Measurements from ENCODE around the gene AK8. TPM values are rescaled to one million over a fixed set of nuclear protein-coding genes. Genes with fewer than 3 reads are reported as not detected.

Gene AK8
- total RNA-seq, 1 donor from 2014 or later = 0.93 TPM

DNA sequence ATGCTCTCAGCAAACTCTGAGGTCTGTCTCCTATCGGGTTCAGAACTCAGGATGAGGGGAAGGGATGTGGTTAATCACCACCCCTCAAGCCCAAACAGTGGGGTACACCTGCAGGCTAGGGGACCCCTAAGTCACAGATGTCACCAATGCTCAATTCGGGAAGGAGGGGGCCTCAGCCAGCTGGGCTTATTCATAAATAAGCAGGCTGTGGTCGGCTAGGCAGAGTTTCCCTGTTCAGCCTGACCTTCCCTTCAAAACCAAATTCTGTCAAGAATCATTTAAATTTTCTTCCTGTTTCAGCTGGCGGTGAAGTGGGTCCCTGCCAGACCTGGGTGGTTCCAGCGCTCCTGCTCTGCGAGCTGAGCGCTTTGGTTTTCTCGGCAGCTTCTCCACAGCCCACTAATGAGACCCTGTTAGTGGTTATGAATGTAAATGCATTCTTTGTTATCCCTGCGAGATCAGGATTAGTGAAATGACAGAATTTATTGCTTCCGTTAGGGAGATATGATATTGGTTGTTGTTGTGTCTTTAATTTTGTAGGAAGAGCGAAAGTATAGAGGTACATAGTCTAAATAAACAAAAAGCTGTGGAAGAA is 68.3 kb downstream of the AK8 start:
- Mint-ChIP-seq H3K27me3 (peaks cover 20% of the 10 kb centered on the region), H3K9me3 (no peaks in the 10 kb centered on the region), H3K4me1 (peaks cover 22% of the 10 kb centered on the region), H3K36me3 (ENCODE audit: low read depth) (no peaks in the 10 kb centered on the region), H3K27ac (no peak overlapping the region), H3K4me3 (no peak overlapping the region)
- intact Hi-C loops (cut with micrococcal nuclease) = no loop called here
- POLR2A ChIA-PET = interaction anchor here (0.5 kb wide), 1 partner anchor 39 kb away, joined by 3 read pairs; no protein-coding TSS in a partner anchor
- ATAC-seq (ENCODE audit: low read depth) (no peak), DNase-seq (no peak)
- TF ChIP-seq, protein P1, sequence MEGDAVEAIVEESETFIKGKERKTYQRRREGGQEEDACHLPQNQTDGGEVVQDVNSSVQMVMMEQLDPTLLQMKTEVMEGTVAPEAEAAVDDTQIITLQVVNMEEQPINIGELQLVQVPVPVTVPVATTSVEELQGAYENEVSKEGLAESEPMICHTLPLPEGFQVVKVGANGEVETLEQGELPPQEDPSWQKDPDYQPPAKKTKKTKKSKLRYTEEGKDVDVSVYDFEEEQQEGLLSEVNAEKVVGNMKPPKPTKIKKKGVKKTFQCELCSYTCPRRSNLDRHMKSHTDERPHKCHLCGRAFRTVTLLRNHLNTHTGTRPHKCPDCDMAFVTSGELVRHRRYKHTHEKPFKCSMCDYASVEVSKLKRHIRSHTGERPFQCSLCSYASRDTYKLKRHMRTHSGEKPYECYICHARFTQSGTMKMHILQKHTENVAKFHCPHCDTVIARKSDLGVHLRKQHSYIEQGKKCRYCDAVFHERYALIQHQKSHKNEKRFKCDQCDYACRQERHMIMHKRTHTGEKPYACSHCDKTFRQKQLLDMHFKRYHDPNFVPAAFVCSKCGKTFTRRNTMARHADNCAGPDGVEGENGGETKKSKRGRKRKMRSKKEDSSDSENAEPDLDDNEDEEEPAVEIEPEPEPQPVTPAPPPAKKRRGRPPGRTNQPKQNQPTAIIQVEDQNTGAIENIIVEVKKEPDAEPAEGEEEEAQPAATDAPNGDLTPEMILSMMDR (IDR thresholded peaks at IDR 0.05) = no peak
- CTCF ChIA-PET = interaction anchor here (0.7 kb wide), 1 partner anchor 158 kb away, joined by 3 read pairs; no protein-coding TSS in a partner anchor

DNA sequence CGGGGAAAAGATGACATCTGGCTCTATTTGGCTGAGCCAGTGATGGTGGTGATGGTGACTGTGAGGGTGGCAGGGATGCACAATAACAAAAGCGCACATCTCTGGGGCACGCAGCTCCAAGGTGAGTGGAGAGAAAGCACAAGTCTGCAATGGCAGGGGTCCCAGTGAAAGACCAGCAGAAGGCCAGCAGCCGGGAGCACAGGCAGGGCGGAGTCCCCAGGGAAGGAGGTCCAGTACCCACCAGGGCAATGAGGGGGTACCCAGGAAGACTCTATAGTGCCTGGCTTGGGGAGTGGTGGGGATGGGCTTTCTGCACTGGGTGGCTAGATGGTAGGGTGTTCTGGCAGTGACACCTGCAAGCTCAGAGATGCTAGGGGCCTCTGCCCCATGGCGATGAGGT is 69.4 kb downstream of the AK8 start:
- CTCF ChIA-PET = no interaction called here
- TF ChIP-seq, protein P1 (IDR thresholded peaks at IDR 0.05) = no peak
- Mint-ChIP-seq H3K4me3 (no peak overlapping the region), H3K27ac (no peak overlapping the region), H3K4me1 (peaks cover 28% of the 10 kb centered on the region), H3K36me3 (ENCODE audit: low read depth) (no peaks in the 10 kb centered on the region), H3K9me3 (no peaks in the 10 kb centered on the region), H3K27me3 (peaks cover 19% of the 10 kb centered on the region)
- no peak for ATAC-seq (ENCODE audit: low read depth)
- no peak for DNase-seq
- POLR2A ChIA-PET = no interaction called here
- intact Hi-C loops (cut with micrococcal nuclease) = no loop called here

DNA sequence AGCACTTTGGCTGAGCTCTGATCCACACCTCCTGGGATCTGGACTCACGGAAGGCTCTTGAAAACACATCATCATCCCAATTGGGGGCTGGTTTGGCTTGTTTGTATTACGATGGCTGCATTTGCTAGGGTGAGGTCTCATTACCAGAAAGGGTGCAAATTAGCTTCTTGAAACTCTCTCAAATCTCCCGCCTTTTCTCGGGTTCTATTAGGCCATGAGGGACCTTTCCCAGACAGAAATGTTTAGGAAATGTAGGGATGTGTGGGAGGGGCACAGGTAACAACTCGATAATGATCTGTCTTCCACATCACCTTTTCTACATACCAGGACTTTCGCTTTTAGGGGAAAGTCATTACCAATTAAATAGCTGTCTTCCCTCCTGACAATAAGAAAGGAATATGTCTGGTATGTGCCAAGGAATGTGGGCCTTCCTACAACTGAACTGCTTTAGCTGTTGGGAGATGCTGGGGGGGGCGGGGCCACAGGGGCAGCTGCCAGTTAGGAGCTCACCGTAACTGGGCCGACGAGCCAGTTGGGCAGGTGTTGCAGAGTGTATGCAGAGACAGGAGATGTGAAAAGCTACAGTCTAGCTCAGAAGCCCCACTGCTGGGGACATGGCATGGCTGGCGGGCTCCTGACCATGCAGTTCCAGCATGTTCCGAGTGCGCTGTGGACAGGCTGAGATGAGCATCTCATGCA is 71.2 kb downstream of the AK8 start:
- ATAC-seq (ENCODE audit: low read depth) (no peak), DNase-seq (no peak)
- Mint-ChIP-seq H3K27ac (no peak overlapping the region), H3K9me3 (no peaks in the 10 kb centered on the region), H3K4me3 (no peak overlapping the region), H3K27me3 (peaks cover 20% of the 10 kb centered on the region), H3K4me1 (peaks cover 28% of the 10 kb centered on the region), H3K36me3 (ENCODE audit: low read depth) (no peaks in the 10 kb centered on the region)
- intact Hi-C loops (cut with micrococcal nuclease) = no loop called here
- TF ChIP-seq, protein P1 (IDR thresholded peaks at IDR 0.05) = no peak
- ChIA-PET CTCF (interaction anchor here (1.9 kb wide), 1 partner anchor 95 kb away, joined by 5 read pairs; no protein-coding TSS in a partner anchor), POLR2A (interaction anchor here (0.6 kb wide), 1 partner anchor 1217 kb away, joined by 5 read pairs; no protein-coding TSS in a partner anchor)

DNA sequence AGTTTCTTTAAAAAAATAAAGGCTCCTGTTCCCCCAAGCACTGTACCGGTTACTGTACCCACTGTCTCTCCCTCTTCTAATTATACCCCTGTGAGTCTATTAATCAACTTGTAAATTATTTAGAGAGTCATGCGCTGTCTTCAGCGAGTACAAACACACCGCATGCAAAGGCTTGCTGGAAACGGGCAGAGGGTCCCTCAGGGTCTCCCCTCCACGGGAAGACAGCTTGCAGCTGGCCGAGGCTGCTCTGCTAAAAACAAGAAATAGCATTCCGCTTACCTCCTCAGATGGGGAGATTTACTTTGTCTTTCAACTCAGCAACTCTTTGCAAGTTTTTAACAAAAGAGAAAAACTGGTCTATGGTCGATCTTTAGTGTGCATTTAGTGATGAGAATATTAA is 71.8 kb downstream of the AK8 start:
- H3K9me3 Mint-ChIP-seq = no peaks in the 10 kb centered on the region
- DNase-seq = no peak
- ChIA-PET POLR2A (interaction anchor here (0.6 kb wide), 2 partner anchors 93 to 1218 kb away, joined by 3 to 5 read pairs; no protein-coding TSS in a partner anchor), CTCF (interaction anchor here (1.9 kb wide), 1 partner anchor 96 kb away, joined by 5 read pairs; no protein-coding TSS in a partner anchor)
- no peak for ATAC-seq (ENCODE audit: low read depth)
- no peak overlapping the region for H3K4me3 Mint-ChIP-seq
- TF ChIP-seq, protein P1 (IDR thresholded peaks at IDR 0.05) = no peak
- no peak overlapping the region for H3K27ac Mint-ChIP-seq
- intact Hi-C loops (cut with micrococcal nuclease) = no loop called here
- H3K27me3 Mint-ChIP-seq = peaks cover 17% of the 10 kb centered on the region
- H3K36me3 Mint-ChIP-seq (ENCODE audit: low read depth) = no peaks in the 10 kb centered on the region
- peaks cover 28% of the 10 kb centered on the region for H3K4me1 Mint-ChIP-seq

Data from activated B cell treated with CpG ODN at 0.5 μM for 24 hours (primary cell).